GM21381 (cell line): ENCODE results near the gene BSX.

ENCODE experiments used
- ATAC-seq: cut with Tn5 transposase; IDR thresholded peaks from one replicate; pipeline ENCODE4 v1.9.1; 2021; ENCODE audit warnings: mild to moderate bottlenecking, moderate library complexity; ENCODE audit not compliant: unreplicated experiment

Gene BSX

DNA sequence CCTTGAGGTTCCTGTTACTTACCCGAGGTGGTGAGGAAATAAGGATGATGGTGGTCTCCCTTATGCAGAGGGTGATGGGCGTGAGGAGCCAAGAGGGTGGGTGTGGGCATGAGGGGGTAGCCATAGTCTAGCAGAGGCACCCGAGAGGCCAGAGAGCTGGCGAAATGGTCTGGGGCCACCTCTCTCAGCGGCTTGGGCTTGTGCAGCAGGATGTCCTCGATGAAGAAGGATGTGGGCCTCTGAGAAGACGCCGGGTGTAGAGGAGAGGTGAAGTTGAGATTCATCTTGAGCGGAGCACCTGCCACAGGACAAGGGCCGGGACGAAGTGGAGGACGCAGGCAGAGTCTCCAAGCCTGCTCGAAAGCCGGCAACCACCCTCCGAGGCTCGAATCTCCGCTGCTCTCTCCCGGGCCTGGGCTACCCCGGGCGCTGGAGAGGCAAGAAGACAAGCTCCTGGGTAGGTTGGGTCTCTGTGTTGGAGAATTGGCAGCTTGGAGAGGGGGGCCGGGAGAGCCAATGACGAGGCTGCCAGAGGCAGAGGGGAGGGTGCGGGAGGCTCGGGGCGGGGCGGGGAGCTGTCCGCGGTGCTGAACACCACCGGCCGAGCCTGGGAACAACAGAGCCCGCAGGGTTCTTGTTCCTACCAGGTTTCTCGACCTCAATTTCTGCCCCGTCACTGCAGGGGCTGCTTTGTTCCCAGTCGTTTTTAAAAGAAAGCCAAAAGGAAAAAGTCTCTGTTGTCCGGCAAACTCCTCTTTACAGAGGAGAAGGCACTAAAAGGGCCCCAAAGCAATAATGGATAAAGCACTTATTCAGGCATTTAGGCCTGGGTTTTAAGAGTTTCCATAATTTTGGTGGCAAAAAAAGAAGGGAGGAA, at the start of gene BSX:
BSX (minus strand) TSS at position 447 of the 877 bp plus-strand sequence; CDS start at position 284, 163 bp downstream.
- no peak for ATAC-seq

DNA sequence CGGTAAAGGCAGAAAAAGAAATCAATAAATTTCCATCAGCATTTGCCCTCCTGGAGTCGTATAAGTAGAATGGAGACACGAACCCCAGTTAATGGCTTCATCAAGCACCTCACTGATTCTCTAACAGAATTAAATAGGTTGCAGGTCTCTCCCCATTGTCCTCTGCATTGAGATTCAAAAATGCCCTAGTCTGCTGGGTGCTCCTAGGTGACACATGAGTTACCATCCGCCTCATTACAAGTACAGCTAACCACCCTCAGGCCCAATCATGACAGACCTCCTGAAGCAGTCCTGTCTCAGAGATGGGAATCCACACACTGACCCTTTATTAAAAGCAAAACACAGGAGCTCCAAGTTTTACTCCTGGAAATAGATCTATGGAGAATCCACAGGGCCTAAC, 48.9 kb upstream of the BSX start:
- no peak for ATAC-seq

DNA sequence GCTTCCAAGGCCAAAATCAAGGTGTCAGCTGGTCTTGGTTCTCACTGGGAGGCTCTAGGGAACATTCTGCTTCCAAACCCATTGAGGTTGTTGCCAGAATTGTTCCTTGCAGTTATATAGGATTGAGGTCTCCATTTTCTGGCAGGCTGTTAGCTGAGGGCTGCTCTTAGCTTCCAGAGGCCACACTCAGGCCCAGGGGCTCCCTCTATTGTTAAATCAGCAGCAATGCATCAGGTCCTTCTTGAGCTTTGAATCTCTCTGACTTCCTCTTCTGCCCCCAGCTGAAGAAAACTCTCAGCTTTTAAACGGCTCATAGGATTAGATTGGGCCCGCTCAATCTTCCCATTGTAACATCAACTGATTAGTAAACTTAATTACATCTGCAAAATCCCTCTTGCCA, 39.3 kb upstream of the BSX start:
- ATAC-seq: no peak

DNA sequence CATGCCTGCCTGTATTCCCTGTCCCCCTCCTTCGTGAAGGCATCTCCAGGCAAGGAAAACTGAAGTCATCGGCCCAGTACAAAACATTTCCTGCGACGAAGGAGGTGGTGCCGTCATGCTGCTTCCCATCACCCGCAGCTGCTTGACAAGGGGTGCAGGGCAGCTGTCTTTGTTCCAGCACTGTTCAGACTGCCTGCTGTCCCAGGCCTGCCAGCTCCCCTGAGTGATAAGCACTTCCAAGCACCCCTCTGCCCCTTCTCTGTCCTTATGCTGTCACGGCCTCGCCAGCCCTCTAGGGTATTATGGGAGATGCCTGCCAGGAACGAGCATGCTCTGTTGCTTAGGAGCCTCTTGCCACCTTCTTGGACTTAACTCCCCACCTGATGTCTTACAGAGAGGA, 37.1 kb upstream of the BSX start:
- ATAC-seq: no peak

DNA sequence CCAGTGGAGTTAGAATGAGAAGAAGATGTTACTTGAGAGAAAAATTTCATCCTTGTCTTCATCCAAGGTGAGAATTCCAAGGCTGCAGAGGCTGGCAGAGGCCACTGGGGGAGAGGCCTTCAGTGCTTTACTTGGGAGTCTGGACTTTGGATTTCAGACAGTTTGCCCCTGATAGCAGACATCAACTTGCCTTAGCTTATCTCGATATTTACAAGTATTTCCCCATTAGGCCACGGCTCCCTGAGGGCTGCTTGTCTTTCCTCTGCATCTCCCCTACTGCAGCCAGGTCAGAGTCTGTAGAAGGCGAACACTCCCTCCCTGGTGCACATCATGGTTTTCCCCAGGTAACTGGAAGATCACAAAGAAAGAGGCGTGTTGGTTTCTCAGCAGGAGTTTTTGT, 29.9 kb upstream of the BSX start:
- ATAC-seq: no peak

DNA sequence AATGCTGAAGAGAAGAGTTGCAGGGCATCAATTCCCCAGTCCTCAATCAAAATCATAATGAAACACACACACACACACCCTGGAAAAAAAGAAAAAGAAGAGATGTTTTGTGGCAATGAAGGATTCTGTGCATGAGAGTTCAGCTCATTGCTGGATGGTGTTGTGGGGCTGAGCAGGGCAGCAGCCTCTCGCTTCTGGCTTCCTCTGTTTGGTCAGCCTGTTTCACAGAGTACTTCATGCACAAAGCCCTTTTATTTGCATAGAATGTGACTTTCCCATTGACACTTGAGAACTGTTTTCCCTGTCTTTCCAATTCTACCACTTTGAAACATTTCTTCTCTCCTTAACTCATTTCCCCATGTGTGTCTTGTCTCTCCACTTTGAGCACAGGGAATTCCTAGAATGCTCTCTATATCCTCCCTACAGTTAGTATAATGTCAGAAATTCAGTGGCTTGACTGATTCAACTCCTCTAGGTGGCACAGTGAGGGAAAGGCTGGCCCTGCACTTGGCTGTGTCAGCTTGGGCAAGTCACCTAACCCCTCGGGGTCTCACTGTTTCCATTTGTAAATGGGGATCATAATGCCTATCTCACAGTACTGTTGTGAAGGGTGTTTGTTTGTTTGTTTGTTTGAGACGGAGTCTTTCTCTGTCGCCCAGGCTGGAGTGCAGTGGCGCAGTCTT, 25.4 kb upstream of the BSX start:
- ATAC-seq: no peak

DNA sequence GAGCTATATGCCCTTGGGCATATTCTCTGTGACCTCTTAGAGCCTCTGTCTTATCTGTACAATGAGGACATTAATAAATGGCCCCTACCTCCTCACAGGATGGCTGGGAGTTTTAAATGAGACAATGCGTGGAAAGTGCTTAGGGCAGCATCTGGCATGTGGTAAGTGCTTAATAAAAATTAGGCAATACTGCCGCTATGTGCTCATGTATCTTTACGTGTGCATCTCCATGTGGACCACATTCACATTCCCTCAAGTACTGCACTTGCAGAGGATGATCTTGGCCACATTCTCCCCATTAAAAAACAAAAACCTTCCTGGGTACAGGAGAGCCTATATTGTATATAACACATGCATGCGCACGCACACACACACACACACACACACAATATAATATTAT, 19.1 kb upstream of the BSX start:
- no peak for ATAC-seq

DNA sequence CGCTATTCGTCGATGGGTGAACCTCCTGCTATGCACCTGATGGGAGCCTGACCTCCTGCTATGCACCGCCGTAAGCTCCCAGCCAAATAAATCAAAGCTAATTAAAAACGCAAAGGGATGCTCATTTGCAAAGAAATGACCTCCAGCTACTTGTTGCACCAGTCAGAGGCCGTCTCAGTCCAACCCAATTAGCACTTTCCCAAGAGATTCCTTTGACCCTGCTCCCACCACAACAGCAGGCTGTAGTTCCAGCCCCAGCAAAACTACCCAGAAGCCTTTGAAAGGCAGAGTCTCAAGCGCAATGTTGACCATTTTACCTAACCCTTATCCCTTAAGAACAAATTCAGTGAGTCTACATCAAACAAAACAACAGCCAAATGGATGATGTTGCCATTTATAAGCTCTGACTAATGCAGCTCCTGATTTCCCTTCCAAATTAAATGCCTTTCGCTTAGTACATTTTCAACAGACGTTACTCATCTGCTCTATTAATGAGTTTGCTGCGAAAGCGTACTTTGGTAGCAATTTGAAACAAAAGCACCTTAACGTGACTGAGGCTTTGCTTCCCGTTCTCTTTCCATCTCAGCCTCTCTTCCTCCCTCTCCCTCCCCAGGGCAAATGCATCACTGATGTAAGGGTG, 17.2 kb upstream of the BSX start:
- ATAC-seq: no peak

DNA sequence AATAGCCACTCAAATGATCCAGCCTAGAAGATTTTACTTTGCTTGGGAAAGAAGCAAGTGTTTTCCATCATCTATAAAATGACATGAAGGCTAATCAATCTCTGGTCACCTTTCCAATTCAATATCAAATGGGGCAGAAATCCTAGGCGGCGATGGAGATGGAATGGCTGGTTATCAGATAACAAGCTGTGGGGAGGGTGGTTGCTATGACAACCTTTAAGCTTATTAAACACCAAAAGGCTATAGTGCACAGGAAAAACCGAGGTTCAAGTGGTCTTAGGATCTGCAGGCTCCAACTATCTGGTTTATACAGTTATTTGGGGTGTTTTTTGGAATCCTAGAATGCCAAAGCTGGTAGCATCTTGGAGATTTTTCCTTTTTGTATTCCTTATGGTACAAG, 13.9 kb upstream of the BSX start:
- ATAC-seq: no peak

DNA sequence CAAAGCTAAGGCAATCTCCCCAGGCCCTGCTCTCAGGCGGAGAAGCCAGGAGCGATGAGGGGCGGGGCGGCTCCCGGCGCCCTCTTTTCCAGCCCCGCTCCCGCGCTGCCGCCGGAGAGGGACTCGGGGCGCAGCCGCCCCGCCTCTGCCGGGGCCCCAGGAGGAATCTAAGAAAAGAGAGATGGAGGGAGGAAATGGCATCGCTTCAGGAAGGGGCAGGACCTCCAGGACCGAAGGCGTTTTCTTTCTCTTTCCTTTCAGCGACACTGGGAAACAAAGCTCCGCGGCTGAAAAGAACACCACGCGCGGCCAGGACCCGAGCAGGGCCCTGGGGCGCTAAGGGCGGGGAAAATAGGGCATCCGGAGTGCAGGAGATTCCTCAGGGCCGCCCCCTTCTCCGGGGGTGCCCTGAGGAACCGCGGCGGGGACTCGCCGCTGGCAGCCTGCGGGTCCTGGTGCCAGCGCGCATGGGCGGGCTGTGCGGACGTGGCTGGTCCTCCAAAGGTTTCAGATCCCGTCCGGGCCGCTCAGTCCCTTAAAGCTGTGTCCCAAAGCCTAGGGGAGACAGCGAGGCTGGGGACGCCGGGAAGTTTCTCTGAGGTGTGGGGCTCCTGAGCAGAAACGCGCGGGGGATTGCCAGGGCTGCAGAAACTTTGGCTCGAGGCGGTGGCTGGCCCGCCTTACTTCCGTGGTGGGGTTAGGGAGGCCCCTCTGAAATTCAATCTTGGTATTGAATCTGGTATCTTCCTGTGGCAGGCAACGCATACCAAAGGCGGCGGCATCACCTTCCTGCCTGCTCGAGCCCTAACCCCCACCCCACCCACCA, 2.8 kb upstream of the BSX start:
- no peak for ATAC-seq

DNA sequence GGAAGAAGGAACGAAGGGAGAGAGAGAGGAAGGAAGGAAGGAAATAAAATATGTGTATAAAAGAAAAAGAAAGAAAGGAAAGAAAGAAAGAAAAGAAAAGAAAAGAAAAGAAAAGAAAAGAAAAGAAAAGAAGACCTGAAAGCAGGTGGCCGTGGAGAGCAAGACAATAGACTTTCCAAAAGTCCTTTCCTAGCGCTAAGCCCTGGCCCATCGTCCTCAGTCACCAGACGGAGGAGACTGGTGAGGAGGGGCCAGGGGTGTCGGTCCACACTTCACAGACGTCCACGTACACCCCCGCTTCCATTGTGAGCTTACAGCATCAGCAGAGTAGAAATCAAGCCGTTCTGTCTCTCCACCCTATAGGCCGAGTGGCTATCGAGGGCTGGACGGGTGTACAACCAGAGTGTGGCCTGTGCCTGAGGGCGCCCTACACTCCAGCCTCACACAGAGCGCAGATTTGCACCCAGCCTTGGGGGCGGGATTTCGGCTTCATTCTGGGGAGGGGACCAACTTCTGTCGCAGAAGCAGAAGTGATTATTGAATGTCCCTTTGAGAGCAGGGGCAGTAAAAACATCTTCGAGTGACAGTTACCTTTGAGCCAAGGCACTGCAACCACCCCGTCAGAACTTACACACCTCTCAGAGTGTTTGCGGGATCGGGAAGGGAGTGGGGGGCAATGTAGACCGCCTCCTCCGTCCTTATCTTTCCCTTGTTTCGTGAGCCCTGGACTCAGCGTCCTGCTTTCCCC, 2.0 kb upstream of the BSX start:
- no peak for ATAC-seq

DNA sequence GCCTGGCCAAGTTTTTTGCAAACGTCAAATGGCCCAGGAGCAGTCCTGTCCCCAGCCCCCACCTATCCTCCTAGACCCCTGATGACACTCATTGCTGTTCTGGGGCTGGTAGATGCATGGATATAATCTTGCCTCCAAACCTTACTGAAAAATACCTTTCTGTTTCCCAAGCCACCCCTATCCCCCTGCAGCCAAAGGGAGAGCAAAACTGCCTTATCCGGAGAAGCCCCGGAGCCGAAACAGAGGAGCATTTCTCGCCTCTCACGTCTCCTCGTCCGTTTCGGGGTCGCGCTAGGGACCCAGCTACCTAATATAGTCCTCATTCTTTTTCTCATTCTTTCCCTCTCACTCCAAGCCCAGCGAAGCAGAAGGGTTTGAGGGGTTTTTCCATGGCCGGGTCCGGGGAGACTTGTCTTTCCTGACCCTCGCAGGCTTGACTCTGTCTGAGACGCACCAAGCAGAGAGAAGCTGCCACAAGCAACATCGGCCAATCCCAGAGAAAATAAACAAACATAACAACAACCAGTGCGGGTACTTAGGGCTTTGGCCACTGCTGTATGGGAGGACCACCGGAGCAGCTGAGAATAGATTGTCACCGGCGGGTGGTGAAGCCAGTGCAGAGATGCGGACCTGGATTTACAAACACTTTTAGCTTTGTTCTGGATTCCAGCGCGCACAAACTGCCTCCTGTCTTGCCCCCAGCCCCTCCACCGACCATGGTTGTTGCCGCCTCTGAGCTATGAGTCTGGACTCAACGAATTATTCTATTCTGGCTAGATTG, 1.6 kb downstream of the BSX start:
- ATAC-seq: no peak

DNA sequence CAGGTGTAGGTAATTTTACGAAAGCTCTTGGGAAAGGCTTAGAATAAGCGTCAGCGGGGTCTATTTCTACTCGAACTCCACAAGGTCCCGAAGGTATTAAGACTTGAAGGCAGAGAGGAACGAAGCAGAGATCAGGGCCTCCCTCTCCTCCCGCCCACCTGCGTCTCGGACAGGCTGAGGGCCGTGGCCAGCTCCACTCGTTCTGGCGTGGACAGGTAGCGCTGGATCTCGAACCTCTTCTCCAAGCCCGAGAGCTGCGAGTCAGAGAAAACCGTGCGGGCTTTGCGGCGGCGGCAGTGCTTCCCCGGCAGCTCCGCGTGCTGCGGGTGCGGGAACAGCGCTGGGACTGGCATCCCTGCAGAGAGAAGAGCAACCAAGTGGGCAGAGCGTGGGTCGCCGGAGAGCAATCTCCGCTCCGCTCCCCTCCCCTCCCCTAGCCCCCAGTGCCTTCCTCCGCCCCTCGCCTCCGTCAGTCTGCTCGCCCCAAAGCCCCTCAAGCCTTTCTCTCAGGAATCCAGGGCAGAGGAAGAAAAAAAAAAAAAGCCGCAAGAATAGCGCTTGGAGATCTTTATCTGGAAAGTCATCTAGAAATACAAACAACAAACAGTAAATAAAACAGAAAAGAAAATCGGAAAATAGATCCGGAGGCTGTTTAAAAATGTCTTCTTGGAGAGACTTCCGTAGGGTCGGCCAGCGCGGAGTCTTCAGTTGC, 2.4 kb downstream of the BSX start:
- no peak for ATAC-seq

DNA sequence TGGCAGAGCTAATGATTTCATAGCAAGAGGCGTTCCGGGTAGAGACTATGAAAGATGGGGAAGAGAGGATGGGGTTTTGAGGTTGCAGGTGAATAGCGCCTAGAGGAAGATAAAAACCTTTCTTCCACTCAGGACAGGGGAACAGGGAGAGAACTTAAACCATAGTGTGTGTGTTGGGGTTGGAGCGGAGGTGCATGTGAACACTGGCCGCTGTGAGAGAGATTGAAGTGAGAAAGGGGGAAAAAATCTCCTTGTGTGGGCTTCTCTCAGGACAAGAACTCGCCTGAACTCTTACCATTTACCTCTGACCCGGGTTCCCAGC, 3.4 kb downstream of the BSX start:
- no peak for ATAC-seq

DNA sequence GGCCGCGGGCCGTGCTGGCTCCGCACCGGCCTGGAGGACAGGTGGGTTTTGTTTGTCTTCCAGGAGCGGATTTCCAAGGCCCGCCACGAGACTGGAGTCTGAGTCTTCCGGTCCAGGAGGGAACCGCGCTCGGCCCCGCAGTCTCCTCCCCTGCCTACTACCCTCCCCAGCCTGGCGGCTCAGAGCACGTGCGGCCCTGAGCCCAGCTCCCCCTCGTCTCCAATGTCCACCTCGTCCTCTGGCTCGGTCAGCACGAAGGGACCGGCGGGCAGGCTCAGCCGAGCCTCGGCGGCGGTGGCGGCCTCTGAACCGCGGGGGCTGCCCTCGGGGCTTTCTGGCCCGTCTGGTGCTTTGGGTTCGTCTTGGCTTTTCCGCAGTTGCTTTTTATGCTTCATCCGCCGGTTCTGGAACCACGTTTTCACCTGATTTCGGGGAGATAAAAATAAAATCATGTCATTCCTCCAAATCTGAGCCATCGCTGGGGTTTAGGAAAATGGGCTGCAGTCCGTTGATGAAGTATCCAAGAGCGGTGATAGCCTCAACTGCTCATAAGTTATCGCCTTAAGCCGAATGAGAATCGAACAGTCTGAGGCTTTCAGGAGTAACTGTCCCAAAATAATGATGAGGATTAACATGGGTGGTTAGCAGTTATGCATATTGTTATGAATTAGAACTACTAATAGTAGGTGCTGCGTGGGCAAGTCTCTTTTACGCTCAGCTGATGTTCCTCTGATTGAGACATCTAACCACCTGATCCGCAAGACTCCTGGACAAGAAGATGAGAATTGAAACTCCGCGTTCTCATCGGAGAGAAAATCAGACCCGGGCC, 4.0 kb downstream of the BSX start:
- ATAC-seq: no peak

DNA sequence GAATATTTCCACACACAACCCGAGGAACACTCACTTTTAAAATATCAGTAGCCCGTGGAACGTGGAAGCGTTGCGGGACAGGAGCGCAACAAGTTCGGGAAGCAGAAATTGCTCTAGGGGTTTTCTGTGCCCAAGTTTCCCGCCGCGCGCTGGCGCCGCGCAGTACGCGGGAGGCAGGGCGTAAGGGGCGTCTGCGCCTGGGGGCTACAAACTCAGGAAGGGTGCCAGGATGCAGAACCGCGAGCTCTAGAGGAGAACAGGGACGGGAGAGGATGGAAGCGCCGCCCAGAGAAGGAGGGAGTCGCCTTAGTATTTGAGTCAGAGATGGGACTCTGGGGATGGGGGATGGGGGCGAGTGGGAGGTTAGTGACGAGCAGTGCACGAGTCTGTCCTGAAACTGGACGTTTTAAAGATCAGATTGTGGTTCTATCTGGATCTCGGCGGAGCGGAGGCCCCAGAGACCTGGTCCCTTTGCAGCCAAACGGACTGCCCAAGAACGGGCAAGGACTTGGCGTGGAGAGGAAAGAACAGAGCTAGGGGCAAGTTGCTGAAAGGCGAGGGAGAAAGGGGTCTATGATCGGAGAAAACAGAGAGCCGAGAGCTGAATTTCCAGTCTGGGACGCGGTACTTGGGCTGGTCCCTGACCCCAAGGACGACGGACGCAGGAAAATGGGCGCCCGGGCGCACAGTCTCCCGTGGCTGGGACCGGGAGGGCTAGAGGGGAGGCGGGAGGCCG, 4.7 kb downstream of the BSX start:
- no peak for ATAC-seq

DNA sequence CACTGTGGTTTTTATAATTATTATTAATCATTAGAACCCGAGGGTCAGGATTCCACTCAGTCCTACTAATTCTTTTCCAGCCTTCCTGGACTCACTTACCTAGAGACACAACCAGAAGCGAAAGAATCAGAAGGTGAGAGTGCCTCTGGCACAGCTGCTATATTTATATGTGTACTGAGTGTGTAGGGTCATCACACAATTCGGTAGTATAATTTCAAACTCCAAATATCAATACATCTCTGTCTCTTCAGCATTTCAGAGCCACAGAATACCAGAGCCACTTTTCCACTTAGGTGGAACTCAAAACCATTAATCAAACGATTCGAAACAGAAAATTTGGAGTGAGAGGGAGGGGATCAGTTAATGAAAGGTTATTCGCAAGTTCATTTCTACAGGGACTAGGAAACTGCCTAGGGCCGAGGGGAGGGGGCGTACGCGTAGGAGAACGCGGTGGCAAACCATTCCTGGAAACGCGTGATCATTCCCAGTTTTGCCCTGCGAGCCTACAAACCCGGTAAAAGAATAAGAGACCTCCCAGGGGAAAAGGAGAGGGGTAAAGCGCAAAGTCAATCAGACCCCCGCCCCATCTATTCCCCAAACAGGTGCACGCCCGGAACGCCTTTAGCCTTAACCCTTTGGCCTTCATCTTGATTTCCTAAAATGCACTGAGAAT, 5.4 kb downstream of the BSX start:
- ATAC-seq: no peak
